ENCODE results near the gene GFPT2.

- no peak for TF ChIP-seq POLR2A (IDR thresholded peaks at IDR 0.05; ENCODE audit: low read depth, low read length)
- TF ChIP-seq, protein P1, sequence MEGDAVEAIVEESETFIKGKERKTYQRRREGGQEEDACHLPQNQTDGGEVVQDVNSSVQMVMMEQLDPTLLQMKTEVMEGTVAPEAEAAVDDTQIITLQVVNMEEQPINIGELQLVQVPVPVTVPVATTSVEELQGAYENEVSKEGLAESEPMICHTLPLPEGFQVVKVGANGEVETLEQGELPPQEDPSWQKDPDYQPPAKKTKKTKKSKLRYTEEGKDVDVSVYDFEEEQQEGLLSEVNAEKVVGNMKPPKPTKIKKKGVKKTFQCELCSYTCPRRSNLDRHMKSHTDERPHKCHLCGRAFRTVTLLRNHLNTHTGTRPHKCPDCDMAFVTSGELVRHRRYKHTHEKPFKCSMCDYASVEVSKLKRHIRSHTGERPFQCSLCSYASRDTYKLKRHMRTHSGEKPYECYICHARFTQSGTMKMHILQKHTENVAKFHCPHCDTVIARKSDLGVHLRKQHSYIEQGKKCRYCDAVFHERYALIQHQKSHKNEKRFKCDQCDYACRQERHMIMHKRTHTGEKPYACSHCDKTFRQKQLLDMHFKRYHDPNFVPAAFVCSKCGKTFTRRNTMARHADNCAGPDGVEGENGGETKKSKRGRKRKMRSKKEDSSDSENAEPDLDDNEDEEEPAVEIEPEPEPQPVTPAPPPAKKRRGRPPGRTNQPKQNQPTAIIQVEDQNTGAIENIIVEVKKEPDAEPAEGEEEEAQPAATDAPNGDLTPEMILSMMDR (conservative IDR thresholded peaks at IDR 0.05; ENCODE audit: low read depth, low read length) = no peak
- TF ChIP-seq RFX5 (IDR thresholded peaks at IDR 0.05; ENCODE audit: low read depth, low read length) = no peak
- no peak for TF ChIP-seq CEBPB (IDR thresholded peaks at IDR 0.05; ENCODE audit: low read depth, low read length)
- TF ChIP-seq FOS (IDR thresholded peaks at IDR 0.05; ENCODE audit: low read depth, low read length) = no peak
- TF ChIP-seq RAD21 (IDR thresholded peaks at IDR 0.05; ENCODE audit: low read length) = no peak
- no peak for TF ChIP-seq RCOR1 (IDR thresholded peaks at IDR 0.05; ENCODE audit: insufficient replicate concordance, low read length)
- no peak for TF ChIP-seq MAZ (IDR thresholded peaks at IDR 0.05; ENCODE audit: borderline replicate concordance, low read depth, low read length)
- TF ChIP-seq SMC3 (IDR thresholded peaks at IDR 0.05; ENCODE audit: low read depth, low read length) = no peak
Observed at GRCh38 chr5:180340856-180341255, 12.3 kb downstream of the GFPT2 start.

Measured in IMR-90 (cell line).